Vagina (tissue), 2 donors: ENCODE data around the gene CRYGD.

Source experiments
- POLR2A ChIP-seq, 2 donors: fragments of 450-650 bp; IDR thresholded peaks; one replicate each; pipeline ENCODE4 v1.6.1; 2017; ENCODE audit warnings: antibody characterized with exemption in 2 of 2, mild to moderate bottlenecking in 2 of 2, moderate library complexity in 2 of 2
- POLR2AphosphoS5 ChIP-seq, 2 donors: sonication (generic); formaldehyde crosslinking; IDR thresholded peaks; one replicate each; pipeline ENCODE4 v1.9.0; 2017; ENCODE audit warnings: antibody characterized with exemption in 2 of 2, mild to moderate bottlenecking in 2 of 2, low read depth in 1 of 2; ENCODE audit not compliant: insufficient read depth in 1 of 2
- TF ChIP-seq, protein P1 (sequence below), 3 experiments: fragments of 450-650 bp in 2 of 3; fragments of 200-600 bp in 1 of 3; sonication (generic) in 1 of 3; IDR thresholded peaks; one replicate each; pipeline ENCODE4 v1.5.1; 2017 to 2019; ENCODE audit warnings: antibody characterized with exemption in 3 of 3, mild to moderate bottlenecking in 2 of 3, moderate library complexity in 2 of 3

DNA sequence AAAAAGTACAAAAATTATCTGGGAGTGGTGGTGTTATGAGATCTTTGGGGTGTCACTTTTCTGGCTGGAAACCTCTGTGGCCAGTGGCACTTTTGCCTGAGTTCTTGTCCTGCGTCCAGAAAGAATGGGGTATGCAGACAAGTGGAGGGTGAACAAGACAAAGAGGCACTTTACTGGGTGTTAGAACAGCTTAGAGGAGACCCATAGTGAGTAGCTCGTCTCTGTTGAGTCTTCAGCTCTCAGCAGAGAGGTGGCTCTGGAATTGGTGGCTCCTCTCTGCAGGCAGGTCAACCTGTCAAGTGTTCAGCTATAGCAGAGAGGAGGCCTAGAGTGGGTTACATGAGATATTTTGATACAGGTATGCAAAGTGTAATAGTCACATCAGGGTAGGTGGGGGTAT lies 26.1 kb downstream of the CRYGD start:
- TF ChIP-seq, protein P1, sequence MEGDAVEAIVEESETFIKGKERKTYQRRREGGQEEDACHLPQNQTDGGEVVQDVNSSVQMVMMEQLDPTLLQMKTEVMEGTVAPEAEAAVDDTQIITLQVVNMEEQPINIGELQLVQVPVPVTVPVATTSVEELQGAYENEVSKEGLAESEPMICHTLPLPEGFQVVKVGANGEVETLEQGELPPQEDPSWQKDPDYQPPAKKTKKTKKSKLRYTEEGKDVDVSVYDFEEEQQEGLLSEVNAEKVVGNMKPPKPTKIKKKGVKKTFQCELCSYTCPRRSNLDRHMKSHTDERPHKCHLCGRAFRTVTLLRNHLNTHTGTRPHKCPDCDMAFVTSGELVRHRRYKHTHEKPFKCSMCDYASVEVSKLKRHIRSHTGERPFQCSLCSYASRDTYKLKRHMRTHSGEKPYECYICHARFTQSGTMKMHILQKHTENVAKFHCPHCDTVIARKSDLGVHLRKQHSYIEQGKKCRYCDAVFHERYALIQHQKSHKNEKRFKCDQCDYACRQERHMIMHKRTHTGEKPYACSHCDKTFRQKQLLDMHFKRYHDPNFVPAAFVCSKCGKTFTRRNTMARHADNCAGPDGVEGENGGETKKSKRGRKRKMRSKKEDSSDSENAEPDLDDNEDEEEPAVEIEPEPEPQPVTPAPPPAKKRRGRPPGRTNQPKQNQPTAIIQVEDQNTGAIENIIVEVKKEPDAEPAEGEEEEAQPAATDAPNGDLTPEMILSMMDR (IDR thresholded peaks at IDR 0.05): no peak
- TF ChIP-seq POLR2A (IDR thresholded peaks at IDR 0.05): no peak
- TF ChIP-seq POLR2AphosphoS5 (IDR thresholded peaks at IDR 0.05; ENCODE audit: insufficient read depth in 1 of 2, low read depth in 1 of 2): no peak
